ENCODE measurements around the gene SDHA.
A peak's percentile ranks its signal among the peaks of the same experiment; 100 is the strongest.
"Not testable (repeated sequence)": the region's sequence is repeated elsewhere in the genome, so short reads cannot be mapped to it uniquely, and the experiment has no call there.

Gene SDHA

DNA sequence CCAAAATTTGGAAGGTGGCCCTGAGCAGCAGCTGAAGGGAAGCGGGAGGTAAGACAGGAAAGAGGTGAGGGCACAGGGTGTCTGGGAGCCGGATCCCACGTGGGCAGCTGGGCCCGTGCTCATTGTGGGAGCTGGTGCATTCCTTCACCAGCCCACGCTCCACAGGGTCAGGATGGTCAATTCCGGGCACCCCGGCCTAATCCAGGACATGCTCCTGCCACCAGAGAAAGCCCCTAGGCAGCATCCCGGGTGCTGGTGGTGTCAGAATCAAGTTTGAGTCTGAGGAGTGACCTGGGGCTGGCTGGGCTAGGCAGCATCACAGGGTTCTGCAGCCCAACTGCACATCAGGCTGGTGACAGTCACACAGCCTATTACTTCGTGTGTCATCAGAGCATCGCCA is 46.2 kb downstream of the SDHA start:
- no peak overlapping the region for H3K4me3 ChIP-seq (replicated peaks; ENCODE audit: low read depth, low read length)
- no peak for DNase-seq (ENCODE audit: low read depth)
- TF ChIP-seq, protein P1, sequence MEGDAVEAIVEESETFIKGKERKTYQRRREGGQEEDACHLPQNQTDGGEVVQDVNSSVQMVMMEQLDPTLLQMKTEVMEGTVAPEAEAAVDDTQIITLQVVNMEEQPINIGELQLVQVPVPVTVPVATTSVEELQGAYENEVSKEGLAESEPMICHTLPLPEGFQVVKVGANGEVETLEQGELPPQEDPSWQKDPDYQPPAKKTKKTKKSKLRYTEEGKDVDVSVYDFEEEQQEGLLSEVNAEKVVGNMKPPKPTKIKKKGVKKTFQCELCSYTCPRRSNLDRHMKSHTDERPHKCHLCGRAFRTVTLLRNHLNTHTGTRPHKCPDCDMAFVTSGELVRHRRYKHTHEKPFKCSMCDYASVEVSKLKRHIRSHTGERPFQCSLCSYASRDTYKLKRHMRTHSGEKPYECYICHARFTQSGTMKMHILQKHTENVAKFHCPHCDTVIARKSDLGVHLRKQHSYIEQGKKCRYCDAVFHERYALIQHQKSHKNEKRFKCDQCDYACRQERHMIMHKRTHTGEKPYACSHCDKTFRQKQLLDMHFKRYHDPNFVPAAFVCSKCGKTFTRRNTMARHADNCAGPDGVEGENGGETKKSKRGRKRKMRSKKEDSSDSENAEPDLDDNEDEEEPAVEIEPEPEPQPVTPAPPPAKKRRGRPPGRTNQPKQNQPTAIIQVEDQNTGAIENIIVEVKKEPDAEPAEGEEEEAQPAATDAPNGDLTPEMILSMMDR (IDR thresholded peaks at IDR 0.05; ENCODE audit: low read length, missing control alignments): no peak

DNA sequence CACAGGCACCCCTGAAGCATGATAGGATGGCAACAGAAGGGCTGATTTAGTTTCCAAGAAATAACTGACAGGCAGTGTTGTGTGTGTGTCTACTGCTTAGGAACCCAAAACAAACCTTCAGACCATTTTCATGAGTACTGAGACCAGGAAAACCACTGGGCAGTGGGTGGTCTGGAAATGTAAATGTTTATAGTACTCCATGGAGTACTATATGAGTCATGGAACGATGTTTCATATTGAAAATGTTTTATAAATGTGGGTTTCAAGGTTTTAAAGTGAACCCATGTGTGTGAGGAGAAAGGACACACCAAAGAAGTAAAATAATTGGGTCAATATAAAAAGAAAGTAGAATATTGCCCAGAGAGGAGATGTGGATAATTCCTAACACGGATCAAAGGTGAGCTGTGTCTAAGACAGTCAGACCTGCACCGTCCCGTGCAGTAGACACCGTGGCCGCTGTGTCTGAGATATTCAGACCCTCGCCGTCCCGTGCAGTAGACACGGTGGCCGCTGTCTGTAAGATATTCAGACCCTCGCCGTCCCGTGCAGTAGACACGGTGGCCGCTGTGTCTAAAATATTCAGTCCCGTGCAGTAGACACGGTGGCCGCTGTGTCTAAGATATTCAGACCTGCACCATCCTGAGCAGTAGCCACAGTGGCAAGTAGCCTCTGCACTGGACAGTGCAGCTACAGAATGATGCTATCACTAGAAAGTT is 48.3 kb downstream of the SDHA start:
- DNase-seq (ENCODE audit: low read depth); H3K4me3 ChIP-seq (replicated peaks; ENCODE audit: low read depth, low read length): not testable (repeated sequence)

DNA sequence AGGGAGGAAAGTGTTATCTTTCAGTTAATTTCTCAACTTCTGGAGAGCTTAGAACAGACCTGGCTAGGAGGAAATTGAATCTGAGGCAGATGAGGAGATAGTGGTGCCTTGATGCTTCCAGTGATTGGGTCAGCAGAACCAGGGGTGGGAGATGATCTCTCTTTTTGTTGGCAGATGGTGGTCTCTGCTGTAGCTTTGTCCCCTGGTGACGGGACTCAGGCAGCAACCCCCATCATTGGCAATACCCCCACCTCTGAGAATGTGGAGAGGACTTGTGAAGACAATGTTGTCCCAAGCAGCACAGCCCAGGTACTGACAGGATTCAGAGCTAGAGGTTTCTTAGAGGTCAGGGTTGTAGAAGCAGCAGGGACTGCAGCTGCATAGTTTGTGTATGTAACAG is 49.6 kb downstream of the SDHA start:
- no peak overlapping the region for H3K4me3 ChIP-seq (replicated peaks; ENCODE audit: low read depth, low read length)
- TF ChIP-seq, protein P1 (IDR thresholded peaks at IDR 0.05; ENCODE audit: low read length, missing control alignments): no peak
- DNase-seq (ENCODE audit: low read depth): no peak

DNA sequence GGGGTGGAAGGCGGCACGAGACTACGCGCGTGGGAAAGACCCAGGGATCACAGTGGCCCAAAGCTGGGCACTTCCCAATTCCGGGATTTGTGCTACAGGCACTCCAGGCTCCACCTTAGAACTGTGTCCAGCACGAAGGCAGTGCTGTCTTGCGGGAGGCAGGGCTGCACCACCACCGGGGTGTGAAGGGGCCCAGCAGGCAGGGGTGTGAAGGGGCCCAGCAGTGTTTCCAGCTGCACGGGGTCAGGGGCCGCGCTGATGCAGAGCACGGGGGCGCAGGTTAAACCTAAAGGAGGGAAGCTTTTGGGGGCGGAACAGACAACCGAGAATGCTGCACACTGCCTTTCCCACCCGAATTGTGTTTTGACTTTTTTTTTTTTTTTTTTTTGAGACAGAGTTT is 52.2 kb downstream of the SDHA start:
- H3K4me3 ChIP-seq (replicated peaks; ENCODE audit: low read depth, low read length): no peak overlapping the region
- TF ChIP-seq, protein P1 (IDR thresholded peaks at IDR 0.05; ENCODE audit: low read length, missing control alignments): no peak
- DNase-seq (ENCODE audit: low read depth): no peak

DNA sequence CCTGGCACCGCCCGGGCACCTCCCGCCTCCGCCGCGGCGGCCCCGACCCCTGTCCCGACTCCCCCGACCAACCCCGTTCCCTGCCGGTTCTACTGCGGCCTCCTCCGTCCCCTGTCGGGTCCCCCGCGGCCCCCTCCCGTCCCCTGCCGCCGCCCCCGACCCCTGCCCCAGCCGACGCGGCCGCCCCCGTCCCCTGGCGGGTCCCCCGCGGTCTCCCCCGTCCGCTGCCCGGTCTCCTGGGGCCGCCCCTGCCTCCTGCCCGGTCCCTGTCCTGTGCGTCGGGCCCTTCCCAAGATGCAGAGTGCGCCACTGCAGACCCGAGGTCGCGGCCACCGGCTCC is 53.7 kb downstream of the SDHA start:
- not testable (repeated sequence) for DNase-seq (ENCODE audit: low read depth)
- peak overlapping the region; percentile 68 for H3K4me3 ChIP-seq (replicated peaks; ENCODE audit: low read depth, low read length)

DNA sequence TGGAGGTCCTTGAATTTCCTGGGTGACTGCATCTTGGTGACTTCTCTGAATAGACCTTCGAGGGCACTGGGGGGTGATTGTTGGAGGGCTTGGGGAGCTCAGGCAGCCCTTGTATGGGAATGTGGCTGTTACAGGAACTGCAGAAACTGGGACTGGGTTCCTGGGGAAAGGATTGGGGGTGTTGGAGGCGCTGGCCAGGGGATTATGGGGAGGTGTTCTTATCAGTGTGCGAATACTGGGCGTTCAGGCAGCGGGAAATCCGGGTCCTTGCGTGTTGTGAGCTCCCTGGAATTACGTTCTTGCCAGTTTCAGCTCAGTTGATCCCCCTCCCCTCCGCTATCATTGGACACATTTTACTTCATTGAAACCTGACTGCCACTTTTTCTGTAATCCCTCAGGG is 55.0 kb downstream of the SDHA start:
- peak overlapping the region; percentile 44 for H3K4me3 ChIP-seq (replicated peaks; ENCODE audit: low read depth, low read length)
- DNase-seq (ENCODE audit: low read depth): not testable (repeated sequence)

DNA sequence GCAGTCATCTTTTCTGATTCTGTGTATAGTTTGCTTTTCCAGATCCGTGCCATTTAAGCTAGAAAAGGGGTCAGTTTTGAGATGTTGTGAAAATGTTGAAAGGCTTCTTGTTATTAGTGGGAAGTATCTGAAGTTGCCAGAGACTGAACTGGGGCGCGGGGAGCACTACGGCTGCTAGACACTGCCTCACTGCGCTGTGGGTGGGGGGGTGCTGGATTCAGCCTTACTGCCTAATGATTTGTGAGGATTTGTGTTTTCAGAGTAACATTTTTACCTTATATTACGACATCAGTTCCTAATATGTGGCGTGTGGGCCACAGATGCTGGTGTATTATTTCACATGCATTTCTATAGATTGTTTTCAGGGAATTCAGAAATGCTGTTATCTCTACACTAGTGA is 55.4 kb downstream of the SDHA start:
- not testable (repeated sequence) for DNase-seq (ENCODE audit: low read depth); H3K4me3 ChIP-seq (replicated peaks; ENCODE audit: low read depth, low read length)

DNA sequence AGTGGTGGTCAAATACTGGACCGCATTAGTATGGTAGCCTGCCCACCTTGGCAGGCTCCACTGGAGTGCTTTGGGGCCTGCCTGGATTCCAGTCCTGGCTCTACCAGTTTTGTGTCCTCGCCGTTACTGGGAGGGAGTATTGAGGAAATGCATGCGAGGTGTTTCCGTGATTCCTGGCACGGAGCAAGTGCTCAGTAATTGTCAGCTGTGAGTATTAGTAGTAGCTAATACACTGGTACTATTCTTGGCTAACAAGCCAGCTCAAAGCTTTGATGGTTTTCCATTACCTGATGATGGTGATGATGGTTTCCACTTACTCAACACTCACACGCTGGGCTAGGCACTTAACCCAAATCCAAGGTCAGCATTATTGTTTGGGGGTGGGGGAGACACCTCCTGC is 56.2 kb downstream of the SDHA start:
- DNase-seq (ENCODE audit: low read depth): not testable (repeated sequence)

DNA sequence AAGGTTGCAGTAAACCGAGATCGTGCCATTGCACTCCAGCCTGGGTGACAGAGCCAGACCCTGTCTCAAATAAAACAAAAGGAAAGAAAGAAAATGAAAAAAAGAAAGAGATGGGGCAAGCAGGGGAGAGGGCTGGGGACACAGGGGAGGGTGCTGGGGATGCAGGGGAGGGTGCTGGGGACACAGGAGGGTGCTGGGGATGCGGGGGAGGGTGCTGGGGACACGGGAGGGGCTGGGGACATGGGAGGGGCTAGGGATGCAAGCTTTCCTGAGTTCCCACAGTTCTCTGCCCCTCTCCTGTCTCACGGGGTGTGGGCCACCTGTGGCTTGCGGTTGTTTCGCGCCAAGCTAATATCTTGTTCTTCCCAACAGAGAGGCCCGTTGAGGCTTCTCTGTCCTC is 60.5 kb downstream of the SDHA start:
- no peak overlapping the region for H3K4me3 ChIP-seq (replicated peaks; ENCODE audit: low read depth, low read length)

More for the DNA sequence above, 56.2 kb downstream of the SDHA start:
- not testable (repeated sequence) for H3K4me3 ChIP-seq (replicated peaks; ENCODE audit: low read depth, low read length)

DNA sequence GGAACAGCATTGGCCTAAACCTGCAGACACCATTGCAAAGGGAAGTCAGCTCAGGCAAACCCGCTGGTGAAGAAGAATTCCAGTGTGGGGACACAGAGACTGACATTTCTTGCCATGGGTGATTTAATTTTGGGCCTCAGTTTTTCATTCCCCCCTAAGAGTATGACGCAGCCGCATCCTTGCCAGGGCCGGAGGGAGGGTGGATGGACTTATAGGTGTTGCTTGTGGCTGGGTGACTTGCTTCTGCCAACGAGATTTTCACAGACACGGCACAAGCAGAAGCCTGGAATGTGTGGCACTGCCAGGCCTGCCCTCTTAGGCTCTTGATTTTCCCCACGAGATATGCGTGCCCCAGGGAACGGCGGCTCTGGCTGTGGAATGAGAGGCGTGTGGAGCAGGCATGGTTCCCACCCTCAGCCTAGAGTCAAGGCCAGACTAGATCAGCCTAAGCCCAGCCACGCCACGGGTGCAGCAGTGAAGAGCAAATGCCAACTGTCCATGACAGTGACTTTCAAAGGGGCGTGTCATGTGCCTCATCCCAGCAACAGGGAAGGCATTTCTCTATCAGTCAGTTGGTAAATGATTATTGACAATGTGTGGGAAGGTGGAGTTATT is 61.0 kb downstream of the SDHA start:
- not testable (repeated sequence) for DNase-seq (ENCODE audit: low read depth); H3K4me3 ChIP-seq (replicated peaks; ENCODE audit: low read depth, low read length)

More for the DNA sequence above, 60.5 kb downstream of the SDHA start:
- no peak for DNase-seq (ENCODE audit: low read depth)
- TF ChIP-seq, protein P1 (IDR thresholded peaks at IDR 0.05; ENCODE audit: low read length, missing control alignments): no peak
